Neutrophil (primary cell): Measurements from ENCODE around the gene MME.

ENCODE experiments used
- H3K27ac ChIP-seq: fragments of 200-600 bp; sonication (generic); 2 replicates; pipeline ENCODE4 v1.5.1; 2016; ENCODE audit warnings: mild to moderate bottlenecking, moderate library complexity
- H3K27me3 ChIP-seq: fragments of 200-600 bp; sonication (generic); 2 replicates; pipeline ENCODE4 v1.6.0; 2016; ENCODE audit warnings: mild to moderate bottlenecking
- H3K36me3 ChIP-seq: fragments of 200-600 bp; sonication (generic); 2 replicates; pipeline ENCODE4 v1.5.1; 2017
- H3K4me1 ChIP-seq, 2 experiments: fragments of 200-600 bp in 1 of 2; sonication (generic) in 1 of 2; 1 replicate in 1 of 2; 2 replicates in 1 of 2; pipeline versions ENCODE4 v1.5.1 to v1.6.1; 2013 to 2016; ENCODE audit warnings: low read depth in 1 of 2, low read length in 1 of 2, mild to moderate bottlenecking in 1 of 2, moderate library complexity in 1 of 2; ENCODE audit not compliant: control insufficient read depth in 1 of 2, insufficient read depth in 1 of 2
- H3K4me3 ChIP-seq, 2 experiments: fragments of 200-600 bp in 1 of 2; sonication (generic) in 1 of 2; 1 replicate in 1 of 2; 2 replicates in 1 of 2; pipeline ENCODE4 v1.5.1; 2013 to 2016; ENCODE audit warnings: low read depth in 1 of 2, low read length in 1 of 2, mild to moderate bottlenecking in 1 of 2, moderate library complexity in 1 of 2
- H3K9me3 ChIP-seq: fragments of 200-600 bp; sonication (generic); 2 replicates; pipeline ENCODE4 v1.5.1; 2016
- CTCF ChIP-seq: fragments of 200-600 bp; sonication (generic); IDR thresholded peaks from 2 replicates; pipeline ENCODE4 v1.5.1; 2016; ENCODE audit warnings: antibody characterized with exemption

The MME gene

GRCh38 chr3:155189478-155189877 lies 109.4 kb downstream of the MME start:
- Histone ChIP-seq H3K27me3 (no peaks in the 10 kb centered on the region), H3K4me1 (no peaks in the 10 kb centered on the region), H3K36me3 (peaks cover 6% of the 10 kb centered on the region), H3K9me3 (no peaks in the 10 kb centered on the region), H3K4me3 (no peak overlapping the region), H3K27ac (no peak overlapping the region)
- no peak for TF ChIP-seq CTCF

GRCh38 chr3:155190691-155191090 lies 110.6 kb downstream of the MME start:
- H3K4me3 ChIP-seq = no peak overlapping the region
- H3K4me1 ChIP-seq = no peaks in the 10 kb centered on the region
- H3K27ac ChIP-seq = no peak overlapping the region
- no peaks in the 10 kb centered on the region for H3K9me3 ChIP-seq
- H3K36me3 ChIP-seq = peaks cover 4% of the 10 kb centered on the region
- no peak for TF ChIP-seq CTCF
- no peaks in the 10 kb centered on the region for H3K27me3 ChIP-seq

GRCh38 chr3:155192957-155193746 lies 113.0 kb downstream of the MME start:
- Histone ChIP-seq H3K4me3 (no peak overlapping the region), H3K27me3 (no peaks in the 10 kb centered on the region), H3K27ac (no peak overlapping the region), H3K4me1 (no peaks in the 10 kb centered on the region), H3K36me3 (no peaks in the 10 kb centered on the region), H3K9me3 (no peaks in the 10 kb centered on the region)
- TF ChIP-seq CTCF = no peak

DNA sequence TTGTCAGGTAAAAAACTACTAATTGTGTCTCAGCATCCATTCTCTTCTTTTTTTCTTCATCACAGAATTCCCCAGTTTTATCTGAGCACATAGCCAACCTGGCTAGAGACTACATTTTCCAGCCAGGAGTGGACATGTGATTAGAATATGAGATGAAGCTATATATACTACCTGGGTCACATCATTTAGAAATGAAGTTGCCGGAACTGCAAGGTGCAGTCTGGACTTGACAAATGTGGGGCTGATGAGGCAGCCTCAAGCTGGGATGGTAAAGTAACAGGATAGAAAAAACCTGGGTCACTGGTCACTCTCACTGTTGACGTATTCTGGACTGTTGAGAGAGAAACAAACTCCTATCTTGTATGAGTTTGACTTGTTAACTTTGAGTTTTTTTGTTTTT lies 113.7 kb downstream of the MME start:
- no peaks in the 10 kb centered on the region for H3K4me1 ChIP-seq
- TF ChIP-seq CTCF = no peak
- H3K36me3 ChIP-seq = no peaks in the 10 kb centered on the region
- H3K27me3 ChIP-seq = no peaks in the 10 kb centered on the region
- H3K27ac ChIP-seq = no peak overlapping the region
- H3K4me3 ChIP-seq = no peak overlapping the region
- no peaks in the 10 kb centered on the region for H3K9me3 ChIP-seq

- Histone ChIP-seq H3K9me3 (no peaks in the 10 kb centered on the region), H3K27ac (no peak overlapping the region), H3K27me3 (no peaks in the 10 kb centered on the region), H3K4me1 (no peaks in the 10 kb centered on the region), H3K36me3 (no peaks in the 10 kb centered on the region), H3K4me3 (no peak overlapping the region)
- TF ChIP-seq CTCF = no peak
Observed at GRCh38 chr3:155194973-155195957, 115.1 kb downstream of the MME start.
